Mesenchymal stem cell (in vitro differentiated cells and primary cell): ENCODE data around the gene GLCE.

Experiments used
- DNase-seq: peaks from one replicate; pipeline ENCODE4 v3.0.0-alpha.2; 2013
- H2AFZ ChIP-seq: one replicate; pipeline ENCODE4 v1.6.1; 2013; ENCODE audit warnings: low read depth, mild to moderate bottlenecking, control low read depth, inconsistent platforms, low read length, moderate library complexity
- H2AK5ac ChIP-seq: 2 replicates; pipeline ENCODE4 v1.6.1; 2013; ENCODE audit warnings: low read length, moderate library complexity, mild to moderate bottlenecking, inconsistent platforms; ENCODE audit not compliant: severe bottlenecking
- H2BK120ac ChIP-seq: one replicate; pipeline ENCODE4 v1.6.1; 2013; ENCODE audit warnings: low read depth, mild to moderate bottlenecking, inconsistent platforms, low read length, moderate library complexity
- H2BK12ac ChIP-seq, 2 experiments: one replicate each; pipeline ENCODE4 v1.6.1; 2013; ENCODE audit warnings: inconsistent platforms in 2 of 2, low read length in 2 of 2, mild to moderate bottlenecking in 2 of 2, moderate library complexity in 2 of 2, control low read depth in 1 of 2
- H2BK15ac ChIP-seq: one replicate; pipeline ENCODE4 v1.6.1; 2013; ENCODE audit warnings: mild to moderate bottlenecking, low read depth, inconsistent platforms; ENCODE audit not compliant: poor library complexity, severe bottlenecking
- H2BK5ac ChIP-seq: 2 replicates; pipeline ENCODE4 v1.6.1; 2013; ENCODE audit warnings: low read depth, mild to moderate bottlenecking, low read length, control low read depth, inconsistent platforms; ENCODE audit not compliant: poor library complexity, severe bottlenecking
- H3K14ac ChIP-seq, 2 experiments: one replicate each; pipeline ENCODE4 v1.6.1; 2013; ENCODE audit warnings: inconsistent platforms in 2 of 2, low read length in 2 of 2, control low read depth in 1 of 2, mild to moderate bottlenecking in 1 of 2, moderate library complexity in 1 of 2
- H3K18ac ChIP-seq, 2 experiments: one replicate each; pipeline ENCODE4 v1.6.1; 2013; ENCODE audit warnings: inconsistent platforms in 2 of 2, low read length in 2 of 2, control low read depth in 1 of 2, low read depth in 1 of 2, mild to moderate bottlenecking in 1 of 2
- H3K23ac ChIP-seq, 2 experiments: one replicate each; pipeline ENCODE4 v1.6.1; 2013; ENCODE audit warnings: inconsistent platforms in 2 of 2, low read length in 2 of 2, mild to moderate bottlenecking in 2 of 2, moderate library complexity in 2 of 2, control low read depth in 1 of 2
- H3K27ac ChIP-seq: 2 replicates; pipeline ENCODE4 v1.5.1; 2013; ENCODE audit warnings: mild to moderate bottlenecking, moderate library complexity, low read length, control low read depth, inconsistent platforms; ENCODE audit not compliant: poor library complexity, severe bottlenecking
- H3K27me3 ChIP-seq, 2 experiments: 2 replicates each; pipeline versions ENCODE4 v1.6.1 to v1.7.0; 2013; ENCODE audit warnings: low read length in 2 of 2, mild to moderate bottlenecking in 2 of 2, moderate library complexity in 2 of 2, control low read depth in 1 of 2, inconsistent platforms in 1 of 2; ENCODE audit not compliant: control insufficient read depth in 1 of 2, insufficient read depth in 1 of 2
- H3K36me3 ChIP-seq, 2 experiments: 2 replicates each; pipeline versions ENCODE4 v1.6.1 to v1.7.0; 2013; ENCODE audit warnings: low read length in 2 of 2, control low read depth in 1 of 2, inconsistent platforms in 1 of 2, low read depth in 1 of 2, mild to moderate bottlenecking in 1 of 2; ENCODE audit not compliant: insufficient read depth in 2 of 2, control insufficient read depth in 1 of 2
- H3K4ac ChIP-seq, 2 experiments: one replicate each; pipeline ENCODE4 v1.6.1; 2013; ENCODE audit warnings: inconsistent platforms in 2 of 2, low read length in 2 of 2, mild to moderate bottlenecking in 2 of 2, moderate library complexity in 2 of 2, control low read depth in 1 of 2, low read depth in 1 of 2
- H3K4me1 ChIP-seq: 2 replicates; pipeline ENCODE4 v1.6.1; 2013; ENCODE audit warnings: low read depth, low read length, control low read depth; ENCODE audit not compliant: control insufficient read depth, insufficient read depth
- H3K4me2 ChIP-seq: 2 replicates; pipeline ENCODE4 v1.6.1; 2013; ENCODE audit warnings: low read length, mild to moderate bottlenecking, inconsistent platforms; ENCODE audit not compliant: poor library complexity, severe bottlenecking
- H3K4me3 ChIP-seq, 2 experiments: 2 replicates each; pipeline versions ENCODE4 v1.5.1 to v1.7.0; 2013; ENCODE audit warnings: low read length in 2 of 2, mild to moderate bottlenecking in 2 of 2, control low read depth in 1 of 2, low read depth in 1 of 2; ENCODE audit not compliant: insufficient read depth in 1 of 2
- H3K79me1 ChIP-seq: replicated peaks from 2 replicates; pipeline ENCODE4 v1.6.1; 2013; ENCODE audit warnings: mild to moderate bottlenecking, control low read depth, low read length, inconsistent platforms; ENCODE audit not compliant: poor library complexity, severe bottlenecking
- H3K9ac ChIP-seq: 2 replicates; pipeline ENCODE4 v1.7.0; 2013; ENCODE audit warnings: mild to moderate bottlenecking, low read length, moderate library complexity
- H3K9me3 ChIP-seq: 2 replicates; pipeline ENCODE4 v1.7.0; 2013; ENCODE audit warnings: mild to moderate bottlenecking, low read length; ENCODE audit not compliant: control insufficient read depth
- H4K8ac ChIP-seq: one replicate; pipeline ENCODE4 v1.6.1; 2013; ENCODE audit warnings: inconsistent platforms, mild to moderate bottlenecking, low read length, moderate library complexity
- H4K91ac ChIP-seq: one replicate; pipeline ENCODE4 v1.6.1; 2013; ENCODE audit warnings: mild to moderate bottlenecking, low read length, inconsistent platforms
- WGBS: methylation state at CpG from one replicate; pipeline ENCODE4 v1.1.7; 2013; ENCODE audit warnings: mixed read lengths; 5-methylcytosine and 5-hydroxymethylcytosine counted together

GLCE gene

GRCh38 chr15:69288011-69288410 lies 127.6 kb downstream of the GLCE start:
- no peak overlapping the region for H2BK120ac ChIP-seq
- H2BK12ac ChIP-seq = no peak overlapping the region
- no peak overlapping the region for H3K14ac ChIP-seq
- H2AK5ac ChIP-seq = no peak overlapping the region
- H2BK15ac ChIP-seq = no peak overlapping the region
- no peaks in the 10 kb centered on the region for H3K36me3 ChIP-seq
- no peak overlapping the region for H4K91ac ChIP-seq
- H3K9ac ChIP-seq = no peak overlapping the region
- no peak overlapping the region for H2BK5ac ChIP-seq
- H3K9me3 ChIP-seq = no peaks in the 10 kb centered on the region
- no peak for DNase-seq
- no peak overlapping the region for H4K8ac ChIP-seq
- H2AFZ ChIP-seq = no peak overlapping the region
- no peak overlapping the region for H3K4me3 ChIP-seq
- no peaks in the 10 kb centered on the region for H3K79me1 ChIP-seq
- no peak overlapping the region for H3K4ac ChIP-seq
- no peaks in the 10 kb centered on the region for H3K27me3 ChIP-seq
- H3K27ac ChIP-seq = no peak overlapping the region
- H3K4me2 ChIP-seq = no peak overlapping the region
- H3K23ac ChIP-seq = no peak overlapping the region
- H3K4me1 ChIP-seq = no peaks in the 10 kb centered on the region
- no peak overlapping the region for H3K18ac ChIP-seq
- 95% methylated on average over 7 of the region's 7 CpGs for WGBS

DNA sequence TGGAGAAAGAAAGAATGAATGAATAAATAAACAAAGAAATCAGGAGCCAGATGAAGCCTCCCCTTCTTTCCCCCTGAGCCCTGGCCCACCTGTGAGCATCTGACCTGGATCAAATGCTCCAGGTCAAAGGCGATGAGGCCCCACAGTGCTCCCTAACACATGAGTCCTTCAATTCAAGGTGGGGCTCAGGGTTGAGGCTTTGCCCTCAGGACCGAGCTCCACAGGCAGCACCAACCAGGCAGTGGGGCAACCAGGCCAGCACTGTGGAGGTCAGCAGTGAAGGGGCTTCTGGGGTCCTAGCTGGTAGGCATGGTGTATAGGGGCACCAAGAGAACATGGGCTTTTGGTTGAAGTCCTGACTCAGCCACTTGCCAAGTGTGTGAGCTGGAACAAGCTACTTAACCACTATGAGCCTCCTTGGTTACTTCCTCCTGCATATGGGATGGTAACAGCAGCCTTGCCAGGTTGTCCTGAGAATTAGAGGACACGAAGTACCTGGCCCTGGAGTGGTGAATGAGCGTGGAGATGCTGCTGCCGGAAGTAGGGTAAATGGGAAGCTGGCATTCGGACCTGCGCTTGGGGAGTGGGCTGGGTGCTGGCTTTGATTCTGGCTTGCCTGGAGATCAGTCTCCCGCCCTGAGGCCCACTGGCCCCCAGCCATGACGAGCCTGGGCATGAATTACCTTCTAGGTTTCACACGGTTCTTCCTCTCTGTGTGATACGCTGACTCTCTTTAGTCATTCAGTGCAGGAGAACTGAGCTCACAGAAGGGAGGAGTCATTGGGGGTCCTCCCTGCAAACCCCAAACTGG lies 128.3 kb downstream of the GLCE start:
- Histone ChIP-seq H3K14ac (no peak overlapping the region), H2AFZ (no peak overlapping the region), H3K9ac (no peak overlapping the region), H3K4me2 (no peak overlapping the region), H3K27me3 (peaks cover 0 to 2% of the 10 kb centered on the region in 2 experiments), H3K18ac (peak overlapping the region; percentile 38 to 71), H3K27ac (no peak overlapping the region), H2BK5ac (no peak overlapping the region), H3K4ac (peak overlapping the region; percentile 24 to 41), H3K4me3 (no peak overlapping the region), H3K23ac (no peak overlapping the region), H3K79me1 (no peaks in the 10 kb centered on the region), H3K4me1 (no peaks in the 10 kb centered on the region), H2BK120ac (peak overlapping the region; percentile 24), H2BK15ac (peak overlapping the region; percentile 3), H2BK12ac (peak overlapping the region in 1 of 2 experiments; percentile 93), H2AK5ac (no peak overlapping the region), H4K8ac (peak overlapping the region; percentile 66), H4K91ac (peak overlapping the region; percentile 81), H3K36me3 (no peaks in the 10 kb centered on the region), H3K9me3 (no peaks in the 10 kb centered on the region)
- no peak for DNase-seq
- WGBS = 92% methylated on average over 11 of the region's 11 CpGs

DNA sequence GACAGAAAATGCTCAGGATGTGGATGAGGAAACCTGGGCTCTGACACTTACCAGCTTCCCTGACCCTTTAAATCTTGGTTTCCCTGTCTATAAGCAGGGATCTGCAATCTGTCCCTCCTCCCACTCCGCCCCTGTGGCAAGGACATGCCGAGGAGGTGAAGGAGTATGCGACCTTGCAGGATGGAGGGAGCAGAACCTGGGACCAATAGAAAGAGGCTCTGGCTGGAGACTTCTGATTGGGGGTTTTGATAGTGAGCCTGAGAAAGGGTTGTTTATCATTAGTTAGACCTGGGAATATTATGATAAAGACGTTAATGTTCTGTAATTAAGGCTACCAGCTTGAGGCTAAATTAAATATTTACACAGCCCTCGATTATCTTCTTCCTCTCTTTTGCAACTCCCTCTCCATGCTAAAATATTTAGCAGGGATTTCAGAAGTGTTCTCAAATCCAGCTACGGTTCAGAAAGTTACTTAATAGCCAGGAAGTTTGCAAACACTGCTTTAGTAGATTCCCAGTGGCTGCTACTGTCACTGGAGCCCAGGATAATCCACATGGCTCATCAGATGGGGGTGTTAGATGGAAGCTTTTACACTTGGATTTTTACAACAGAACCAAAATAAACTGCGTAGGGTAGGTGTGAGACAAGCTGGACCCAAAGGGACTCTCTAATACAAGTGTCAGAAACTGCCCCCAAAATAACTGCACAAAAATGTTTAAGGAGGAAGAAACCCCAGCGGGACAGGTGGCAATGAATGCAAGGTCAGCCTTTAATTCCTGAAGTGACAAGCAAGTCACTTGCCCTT lies 129.1 kb downstream of the GLCE start:
- no peak overlapping the region for H3K14ac ChIP-seq
- peak overlapping the region; percentile 6 for H2BK120ac ChIP-seq
- H3K4ac ChIP-seq = no peak overlapping the region
- no peak overlapping the region for H3K27ac ChIP-seq
- H3K27me3 ChIP-seq = peaks cover 0 to 4% of the 10 kb centered on the region in 2 experiments
- no peak overlapping the region for H4K8ac ChIP-seq
- 32% methylated on average over 7 of the region's 8 CpGs for WGBS
- DNase-seq = peak; percentile 65
- H4K91ac ChIP-seq = no peak overlapping the region
- no peak overlapping the region for H3K4me3 ChIP-seq
- no peaks in the 10 kb centered on the region for H3K36me3 ChIP-seq
- H3K18ac ChIP-seq = peak overlapping the region in 1 of 2 experiments; percentile 38
- no peaks in the 10 kb centered on the region for H3K4me1 ChIP-seq
- H2AFZ ChIP-seq = no peak overlapping the region
- H3K4me2 ChIP-seq = no peak overlapping the region
- H2BK12ac ChIP-seq = no peak overlapping the region
- H3K9ac ChIP-seq = no peak overlapping the region
- H3K79me1 ChIP-seq = no peaks in the 10 kb centered on the region
- no peak overlapping the region for H2AK5ac ChIP-seq
- H2BK5ac ChIP-seq = no peak overlapping the region
- no peak overlapping the region for H2BK15ac ChIP-seq
- no peaks in the 10 kb centered on the region for H3K9me3 ChIP-seq
- H3K23ac ChIP-seq = no peak overlapping the region
